Putamen (tissue), 1 donor: ENCODE results near the gene TRPV2.

Experiments
- DNase-seq: peaks from one replicate; pipeline ENCODE4 v3.0.0-alpha.2; 2016; ENCODE audit warnings: low spot score

The TRPV2 gene

GRCh38 chr17:16455997-16456741, 40.8 kb downstream of the TRPV2 start:
- DNase-seq, result no peak

GRCh38 chr17:16456742-16457316, 41.5 kb downstream of the TRPV2 start:
- DNase-seq, result peak; percentile 57

- no peak for DNase-seq
Measured at GRCh38 chr17:16459271-16459670, 43.9 kb downstream of the TRPV2 start.

GRCh38 chr17:16459855-16460550, 44.6 kb downstream of the TRPV2 start:
- DNase-seq, result no peak

- no peak for DNase-seq
Measured at GRCh38 chr17:16460796-16461605, 45.6 kb downstream of the TRPV2 start.

GRCh38 chr17:16461606-16461866, 46.2 kb downstream of the TRPV2 start:
- DNase-seq, result no peak

- DNase-seq, result no peak
Measured at GRCh38 chr17:16462070-16462864, 46.9 kb downstream of the TRPV2 start.

GRCh38 chr17:16463358-16464302, 48.3 kb downstream of the TRPV2 start:
- no peak for DNase-seq

- no peak for DNase-seq
Measured at GRCh38 chr17:16464303-16465051, 49.1 kb downstream of the TRPV2 start.

GRCh38 chr17:16465052-16465312, 49.6 kb downstream of the TRPV2 start:
- no peak for DNase-seq

GRCh38 chr17:16465861-16466338, 50.5 kb downstream of the TRPV2 start:
- no peak for DNase-seq

GRCh38 chr17:16466407-16466806, 51.0 kb downstream of the TRPV2 start:
- no peak for DNase-seq

GRCh38 chr17:16467044-16467443, 51.7 kb downstream of the TRPV2 start:
- no peak for DNase-seq

GRCh38 chr17:16467886-16468285, 52.5 kb downstream of the TRPV2 start:
- DNase-seq, result no peak

GRCh38 chr17:16468428-16468992, 53.1 kb downstream of the TRPV2 start:
- no peak for DNase-seq

GRCh38 chr17:16470265-16470664, 54.9 kb downstream of the TRPV2 start:
- no peak for DNase-seq

- DNase-seq, result no peak
Measured at GRCh38 chr17:16471295-16471694, 55.9 kb downstream of the TRPV2 start.

- DNase-seq, result no peak
Measured at GRCh38 chr17:16472539-16472938, 57.2 kb downstream of the TRPV2 start.
